Progenitor cell of endocrine pancreas (in vitro differentiated cells): ENCODE results near the gene CELF4. TPM values are rescaled to one million over a fixed set of nuclear protein-coding genes. Genes with fewer than 3 reads are reported as not detected.

ENCODE experiments used
- DNase-seq: peaks from one replicate; pipeline ENCODE4 v3.0.0; 2021; ENCODE audit warnings: low spot score; ENCODE audit not compliant: unreplicated experiment
- H3K27ac Mint-ChIP-seq: 2 replicates; pipeline ENCODE4 v1.8.0; 2021; ENCODE audit warnings: mild to moderate bottlenecking, moderate library complexity, mixed read lengths
- H3K27me3 Mint-ChIP-seq: 2 replicates; pipeline ENCODE4 v1.8.0; 2021; ENCODE audit warnings: mixed read lengths
- H3K36me3 Mint-ChIP-seq: 2 replicates; pipeline ENCODE4 v1.8.0; 2022; ENCODE audit warnings: mixed read lengths; ENCODE audit not compliant: insufficient read depth
- H3K4me1 Mint-ChIP-seq: 2 replicates; pipeline ENCODE4 v1.8.0; 2021; ENCODE audit warnings: low read depth, mixed read lengths
- H3K4me3 Mint-ChIP-seq: 2 replicates; pipeline ENCODE4 v1.8.0; 2021; ENCODE audit warnings: low read depth, mild to moderate bottlenecking, moderate library complexity, mixed read lengths
- H3K9me3 Mint-ChIP-seq: 2 replicates; pipeline ENCODE4 v1.8.0; 2021; ENCODE audit warnings: low read depth, mixed read lengths
- total RNA-seq: library from RNA; stranded (reverse); gene quantifications from 2 replicates; pipeline ENCODE4 v1.2.1, GENCODE V29; 2021
- TF ChIP-seq, protein P1 (sequence below): fragments of 200-600 bp; sonication (generic); IDR thresholded peaks from one replicate; pipeline ENCODE4 v1.5.0; 2021; ENCODE audit warnings: antibody characterized with exemption, mild to moderate bottlenecking; ENCODE audit not compliant: unreplicated experiment

Gene CELF4
- total RNA-seq, 1 donor from 2014 or later = 4.6 TPM

- no peaks in the 10 kb centered on the region for H3K4me1 Mint-ChIP-seq
- H3K4me3 Mint-ChIP-seq = no peak overlapping the region
- peaks cover 35% of the 10 kb centered on the region for H3K27me3 Mint-ChIP-seq
- H3K27ac Mint-ChIP-seq = no peak overlapping the region
- TF ChIP-seq, protein P1, sequence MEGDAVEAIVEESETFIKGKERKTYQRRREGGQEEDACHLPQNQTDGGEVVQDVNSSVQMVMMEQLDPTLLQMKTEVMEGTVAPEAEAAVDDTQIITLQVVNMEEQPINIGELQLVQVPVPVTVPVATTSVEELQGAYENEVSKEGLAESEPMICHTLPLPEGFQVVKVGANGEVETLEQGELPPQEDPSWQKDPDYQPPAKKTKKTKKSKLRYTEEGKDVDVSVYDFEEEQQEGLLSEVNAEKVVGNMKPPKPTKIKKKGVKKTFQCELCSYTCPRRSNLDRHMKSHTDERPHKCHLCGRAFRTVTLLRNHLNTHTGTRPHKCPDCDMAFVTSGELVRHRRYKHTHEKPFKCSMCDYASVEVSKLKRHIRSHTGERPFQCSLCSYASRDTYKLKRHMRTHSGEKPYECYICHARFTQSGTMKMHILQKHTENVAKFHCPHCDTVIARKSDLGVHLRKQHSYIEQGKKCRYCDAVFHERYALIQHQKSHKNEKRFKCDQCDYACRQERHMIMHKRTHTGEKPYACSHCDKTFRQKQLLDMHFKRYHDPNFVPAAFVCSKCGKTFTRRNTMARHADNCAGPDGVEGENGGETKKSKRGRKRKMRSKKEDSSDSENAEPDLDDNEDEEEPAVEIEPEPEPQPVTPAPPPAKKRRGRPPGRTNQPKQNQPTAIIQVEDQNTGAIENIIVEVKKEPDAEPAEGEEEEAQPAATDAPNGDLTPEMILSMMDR = no peak
- DNase-seq = no peak
- no peaks in the 10 kb centered on the region for H3K36me3 Mint-ChIP-seq
- H3K9me3 Mint-ChIP-seq = no peaks in the 10 kb centered on the region
Observed at GRCh38 chr18:37493352-37493935, 72.2 kb downstream of the CELF4 start.

- H3K36me3 Mint-ChIP-seq = no peaks in the 10 kb centered on the region
- no peak overlapping the region for H3K4me3 Mint-ChIP-seq
- peaks cover 40% of the 10 kb centered on the region for H3K27me3 Mint-ChIP-seq
- TF ChIP-seq, protein P1 = no peak
- no peaks in the 10 kb centered on the region for H3K4me1 Mint-ChIP-seq
- H3K9me3 Mint-ChIP-seq = no peaks in the 10 kb centered on the region
- DNase-seq = no peak
- H3K27ac Mint-ChIP-seq = no peak overlapping the region
Observed at GRCh38 chr18:37492952-37493351, 72.6 kb downstream of the CELF4 start.

- TF ChIP-seq, protein P1 = no peak
- DNase-seq = no peak
- no peak overlapping the region for H3K27ac Mint-ChIP-seq
- H3K9me3 Mint-ChIP-seq = no peaks in the 10 kb centered on the region
- no peaks in the 10 kb centered on the region for H3K4me1 Mint-ChIP-seq
- no peak overlapping the region for H3K4me3 Mint-ChIP-seq
- H3K27me3 Mint-ChIP-seq = peaks cover 54% of the 10 kb centered on the region
- no peaks in the 10 kb centered on the region for H3K36me3 Mint-ChIP-seq
Observed at GRCh38 chr18:37491526-37491925, 74.1 kb downstream of the CELF4 start.

DNA sequence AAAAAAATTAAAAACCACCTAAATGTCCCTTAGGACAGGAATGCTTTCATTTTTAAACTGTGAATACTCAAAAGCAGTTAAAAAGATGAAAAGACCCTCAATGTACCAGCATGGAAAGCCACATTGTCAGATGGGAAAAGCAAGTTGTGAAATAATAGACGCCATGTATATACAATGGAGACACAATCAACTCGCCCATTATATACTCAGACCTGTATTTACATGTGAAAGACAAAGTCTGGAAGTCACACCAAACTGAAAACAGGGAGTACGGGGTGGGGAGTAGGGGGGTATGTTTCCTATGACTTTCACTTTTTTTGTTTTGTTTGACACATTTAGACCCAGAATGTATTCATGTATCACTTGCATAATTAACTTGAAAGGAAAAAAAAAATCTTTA is 75.6 kb downstream of the CELF4 start:
- Mint-ChIP-seq H3K4me1 (peaks cover 1% of the 10 kb centered on the region), H3K4me3 (no peak overlapping the region), H3K36me3 (no peaks in the 10 kb centered on the region), H3K27ac (no peak overlapping the region), H3K9me3 (no peaks in the 10 kb centered on the region), H3K27me3 (peaks cover 65% of the 10 kb centered on the region)
- TF ChIP-seq, protein P1 = no peak
- DNase-seq = no peak

GRCh38 chr18:37489011-37489410 is 76.6 kb downstream of the CELF4 start:
- H3K4me1 Mint-ChIP-seq = peaks cover 4% of the 10 kb centered on the region
- peaks cover 74% of the 10 kb centered on the region for H3K27me3 Mint-ChIP-seq
- no peaks in the 10 kb centered on the region for H3K36me3 Mint-ChIP-seq
- H3K9me3 Mint-ChIP-seq = no peaks in the 10 kb centered on the region
- no peak for DNase-seq
- H3K27ac Mint-ChIP-seq = no peak overlapping the region
- TF ChIP-seq, protein P1 = no peak
- H3K4me3 Mint-ChIP-seq = no peak overlapping the region
